Sigmoid colon (tissue), 7 donors: Measurements from ENCODE around the gene POMGNT1. TPM values are rescaled to one million over a fixed set of nuclear protein-coding genes. Genes with fewer than 3 reads are reported as not detected.

Experiments
- DNase-seq: peaks from one replicate; pipeline ENCODE4 v3.0.0-alpha.2; 2019
- H3K27ac ChIP-seq, 4 donors: fragments of 200-600 bp; sonication (generic); one replicate each; pipeline ENCODE4 v1.5.1; 2016 to 2019; ENCODE audit warnings: mild to moderate bottlenecking in 1 of 4
- H3K27me3 ChIP-seq, 3 donors: fragments of 200-600 bp; sonication (generic); one replicate each; pipeline ENCODE4 v1.5.1; 2019; ENCODE audit warnings: mild to moderate bottlenecking in 1 of 3
- H3K36me3 ChIP-seq, 4 donors: fragments of 200-600 bp; sonication (generic); one replicate each; pipeline ENCODE4 v1.5.1; 2016 to 2019
- H3K4me1 ChIP-seq, 4 donors: fragments of 200-600 bp; sonication (generic); one replicate each; pipeline ENCODE4 v1.5.1; 2017 to 2019
- H3K4me3 ChIP-seq, 4 donors: fragments of 200-600 bp; sonication (generic); one replicate each; pipeline ENCODE4 v1.5.1; 2017 to 2019; ENCODE audit warnings: mild to moderate bottlenecking in 2 of 4, moderate library complexity in 1 of 4
- H3K9me3 ChIP-seq, 4 donors: fragments of 200-600 bp in 3 of 4; sonication (generic) in 3 of 4; one replicate each; pipeline versions ENCODE4 v1.5.1 to v1.6.1; 2013 to 2019
- EP300 ChIP-seq, 4 donors: sonication (generic); formaldehyde crosslinking; IDR thresholded peaks; one replicate each; pipeline ENCODE4 v1.6.1; 2017; ENCODE audit warnings: antibody characterized with exemption in 4 of 4
- POLR2A ChIP-seq, 2 donors: fragments of 450-650 bp; IDR thresholded peaks; one replicate each; pipeline ENCODE4 v1.6.1; 2016; ENCODE audit warnings: antibody characterized with exemption in 2 of 2, mild to moderate bottlenecking in 2 of 2, moderate library complexity in 2 of 2
- POLR2AphosphoS5 ChIP-seq, 4 donors: sonication (generic); formaldehyde crosslinking; IDR thresholded peaks; one replicate each; pipeline ENCODE4 v1.6.1; 2017; ENCODE audit warnings: antibody characterized with exemption in 4 of 4
- WGBS, 2 donors: extraction: QIAGEN DNeasy Blood & Tissue Kit; methylation state at CpG; one replicate each; pipeline ENCODE4 v1.1.7; 2013; 5-methylcytosine and 5-hydroxymethylcytosine counted together
- intact Hi-C: fragments of 100-400 bp; cut with DNase I; formaldehyde crosslinking; loops from one replicate; pipeline ENCODE4 v1.15.1; 2023
- polyA plus RNA-seq, 3 donors: library from polyadenylated mRNA; stranded (reverse); fragments of 200-250 nt; gene quantifications; one replicate each; pipeline ENCODE4 v1.2.3, GENCODE V29; 2013
- total RNA-seq, 4 donors: library from RNA; depleted of rRNA; stranded (reverse); fragments of >200 nt; gene quantifications; one replicate each; pipeline ENCODE4 v1.1.0, GENCODE V29; 2016
- TF ChIP-seq, protein P1 (sequence below), 4 experiments: fragments of 450-650 bp in 3 of 4; fragments of 200-600 bp in 1 of 4; IDR thresholded peaks; one replicate each; pipeline ENCODE4 v1.5.1; 2016 to 2019; ENCODE audit warnings: antibody characterized with exemption in 4 of 4, mild to moderate bottlenecking in 3 of 4, moderate library complexity in 2 of 4
- donor health status: healthy with polysubstance abuse.
- donor health status: Bipolar disorder and iron deficiency.
- donor health status: healthy.

Gene POMGNT1
- total and polyA plus RNA-seq, 7 donors: 5.5 to 37.4 (median 29.9) TPM

DNA sequence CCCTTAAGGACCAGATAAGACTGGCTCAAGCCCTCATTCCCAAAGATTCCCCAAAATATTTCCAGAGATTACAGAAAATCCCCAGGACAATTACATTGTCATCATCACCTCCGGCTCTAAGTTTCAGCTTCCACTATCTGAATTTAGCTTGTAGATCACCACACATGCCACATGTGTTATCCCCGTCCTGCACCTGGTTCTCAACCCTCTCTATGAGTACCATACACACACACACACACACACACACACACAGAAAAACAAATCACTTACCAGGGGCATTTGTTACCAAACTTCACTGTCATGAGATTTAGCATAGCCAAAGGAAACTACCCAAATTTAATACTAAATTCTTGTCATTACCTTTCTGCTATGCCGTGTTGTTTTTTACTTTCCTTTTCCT is 38.7 kb downstream of the POMGNT1 start:
- Histone ChIP-seq H3K36me3 (no peaks in the 10 kb centered on the region), H3K4me3 (no peak overlapping the region), H3K9me3 (no peaks in the 10 kb centered on the region), H3K4me1 (no peaks in the 10 kb centered on the region), H3K27me3 (no peaks in the 10 kb centered on the region), H3K27ac (no peak overlapping the region)
- intact Hi-C loops: no loop called here
- WGBS, 2 donors: 80 to 84% methylated on average over 3 of the region's 3 CpGs
- DNase-seq: no peak
- TF ChIP-seq, protein P1, sequence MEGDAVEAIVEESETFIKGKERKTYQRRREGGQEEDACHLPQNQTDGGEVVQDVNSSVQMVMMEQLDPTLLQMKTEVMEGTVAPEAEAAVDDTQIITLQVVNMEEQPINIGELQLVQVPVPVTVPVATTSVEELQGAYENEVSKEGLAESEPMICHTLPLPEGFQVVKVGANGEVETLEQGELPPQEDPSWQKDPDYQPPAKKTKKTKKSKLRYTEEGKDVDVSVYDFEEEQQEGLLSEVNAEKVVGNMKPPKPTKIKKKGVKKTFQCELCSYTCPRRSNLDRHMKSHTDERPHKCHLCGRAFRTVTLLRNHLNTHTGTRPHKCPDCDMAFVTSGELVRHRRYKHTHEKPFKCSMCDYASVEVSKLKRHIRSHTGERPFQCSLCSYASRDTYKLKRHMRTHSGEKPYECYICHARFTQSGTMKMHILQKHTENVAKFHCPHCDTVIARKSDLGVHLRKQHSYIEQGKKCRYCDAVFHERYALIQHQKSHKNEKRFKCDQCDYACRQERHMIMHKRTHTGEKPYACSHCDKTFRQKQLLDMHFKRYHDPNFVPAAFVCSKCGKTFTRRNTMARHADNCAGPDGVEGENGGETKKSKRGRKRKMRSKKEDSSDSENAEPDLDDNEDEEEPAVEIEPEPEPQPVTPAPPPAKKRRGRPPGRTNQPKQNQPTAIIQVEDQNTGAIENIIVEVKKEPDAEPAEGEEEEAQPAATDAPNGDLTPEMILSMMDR (IDR thresholded peaks at IDR 0.05): no peak
- TF ChIP-seq EP300 (IDR thresholded peaks at IDR 0.05): no peak
- TF ChIP-seq POLR2AphosphoS5 (IDR thresholded peaks at IDR 0.05): no peak
- TF ChIP-seq POLR2A (IDR thresholded peaks at IDR 0.05): no peak

DNA sequence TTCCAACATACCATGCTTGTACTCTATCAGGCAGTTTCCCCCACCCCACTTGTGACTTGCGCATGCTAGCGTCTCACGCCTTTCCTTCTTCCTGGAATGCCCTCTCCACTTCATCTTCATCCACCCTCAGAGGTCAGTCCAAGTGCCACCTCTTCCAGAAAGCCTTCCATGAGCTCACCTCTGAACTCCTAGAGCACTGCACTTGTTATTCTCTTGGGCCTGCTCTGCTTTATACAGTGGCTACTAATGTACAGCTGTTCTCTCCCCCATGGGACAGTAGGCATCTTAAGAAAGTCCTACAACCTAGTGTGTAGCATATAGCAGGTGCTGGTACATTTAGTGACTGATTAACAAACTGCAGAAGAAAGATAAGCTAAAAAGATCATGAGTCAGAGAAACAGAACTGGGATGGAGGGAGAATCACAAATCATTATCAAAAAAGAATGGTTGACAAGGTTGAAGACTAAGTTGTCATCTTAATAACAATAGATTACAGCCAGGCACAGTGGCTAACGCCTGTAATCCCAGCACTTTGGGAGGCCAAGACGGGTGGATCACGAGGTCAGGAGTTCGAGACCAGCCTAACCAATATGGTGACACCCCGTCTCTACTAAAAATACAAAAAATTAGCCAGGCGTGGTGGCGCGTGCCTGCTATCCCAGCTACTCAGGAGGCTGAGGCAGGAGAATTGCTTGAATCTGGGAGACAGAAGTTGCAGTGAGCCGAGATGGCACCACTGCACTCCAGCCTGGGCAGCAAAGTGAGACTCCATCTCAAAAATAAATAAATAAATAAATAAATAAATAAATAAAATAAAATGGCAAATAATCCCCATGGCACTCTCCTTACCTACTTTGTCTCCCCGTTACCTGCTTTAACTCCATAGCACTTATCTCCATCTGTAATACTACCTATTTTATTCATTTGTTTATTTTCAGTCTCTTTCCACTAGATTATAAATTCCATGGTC is 39.6 kb downstream of the POMGNT1 start:
- 93 to 95% methylated on average over 13 of the region's 13 CpGs for whole genome bisulfite sequencing, 2 donors
- no peak for DNase-seq
- Histone ChIP-seq H3K9me3 (no peaks in the 10 kb centered on the region), H3K4me1 (no peaks in the 10 kb centered on the region), H3K36me3 (no peaks in the 10 kb centered on the region), H3K27me3 (no peaks in the 10 kb centered on the region), H3K27ac (no peak overlapping the region), H3K4me3 (no peak overlapping the region)
- TF ChIP-seq, protein P1 (IDR thresholded peaks at IDR 0.05): no peak
- TF ChIP-seq POLR2A (IDR thresholded peaks at IDR 0.05): no peak
- no peak for TF ChIP-seq EP300 (IDR thresholded peaks at IDR 0.05)
- no peak for TF ChIP-seq POLR2AphosphoS5 (IDR thresholded peaks at IDR 0.05)
- intact Hi-C loops: no loop called here

DNA sequence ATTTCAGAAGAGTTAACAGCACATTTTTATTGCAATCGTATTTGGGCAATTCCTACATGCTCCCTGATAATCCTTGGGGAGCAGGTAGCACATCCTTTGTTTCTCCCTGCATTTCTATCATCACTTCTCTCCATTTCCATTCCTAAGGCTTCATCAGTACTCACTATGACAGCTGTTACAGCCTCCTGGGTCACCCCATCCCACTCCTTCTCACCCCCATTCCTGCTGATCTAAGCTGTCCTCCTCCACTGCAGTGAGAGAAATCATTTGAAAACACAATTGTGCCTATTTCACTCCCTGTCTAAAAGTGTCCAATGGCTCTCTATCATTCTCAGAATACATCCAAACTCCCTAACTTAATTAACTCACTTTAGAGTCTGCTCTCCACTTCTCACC is 40.3 kb downstream of the POMGNT1 start:
- Histone ChIP-seq H3K4me1 (no peaks in the 10 kb centered on the region), H3K9me3 (no peaks in the 10 kb centered on the region), H3K27ac (no peak overlapping the region), H3K4me3 (no peak overlapping the region), H3K27me3 (no peaks in the 10 kb centered on the region), H3K36me3 (no peaks in the 10 kb centered on the region)
- intact Hi-C loops: no loop called here
- 93 to 97% methylated on average over 1 of the region's 1 CpG for WGBS, 2 donors
- no peak for DNase-seq
- TF ChIP-seq EP300 (IDR thresholded peaks at IDR 0.05): no peak
- no peak for TF ChIP-seq POLR2A (IDR thresholded peaks at IDR 0.05)
- no peak for TF ChIP-seq POLR2AphosphoS5 (IDR thresholded peaks at IDR 0.05)
- TF ChIP-seq, protein P1 (IDR thresholded peaks at IDR 0.05): no peak

DNA sequence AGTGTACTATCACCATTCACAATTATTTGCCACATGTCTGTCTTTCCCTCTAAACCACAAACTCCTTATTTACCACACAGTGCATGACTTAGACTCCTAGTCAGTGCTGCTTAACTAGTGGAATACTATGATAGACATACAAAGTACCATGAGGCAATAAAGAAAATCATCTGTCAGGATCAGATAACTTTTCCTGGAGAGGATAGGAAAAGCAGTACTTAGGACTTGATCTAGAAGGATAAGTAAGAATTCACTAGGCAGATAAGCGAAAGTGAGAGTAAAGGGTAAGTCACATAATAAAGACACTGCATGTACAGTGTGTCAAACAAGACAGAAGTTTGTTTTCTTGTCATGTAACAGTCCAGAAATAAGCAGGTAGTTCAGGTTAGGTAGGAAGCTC is 44.5 kb downstream of the POMGNT1 start:
- Histone ChIP-seq H3K4me1 (no peaks in the 10 kb centered on the region), H3K27me3 (no peaks in the 10 kb centered on the region), H3K27ac (no peak overlapping the region), H3K9me3 (no peaks in the 10 kb centered on the region), H3K4me3 (no peak overlapping the region), H3K36me3 (no peaks in the 10 kb centered on the region)
- TF ChIP-seq POLR2AphosphoS5 (IDR thresholded peaks at IDR 0.05): no peak
- TF ChIP-seq EP300 (IDR thresholded peaks at IDR 0.05): no peak
- TF ChIP-seq POLR2A (IDR thresholded peaks at IDR 0.05): no peak
- TF ChIP-seq, protein P1 (IDR thresholded peaks at IDR 0.05): no peak
- intact Hi-C loops: no loop called here
- 90 to 97% methylated on average over 1 of the region's 1 CpG for WGBS, 2 donors
- DNase-seq: no peak
